ENCODE results near the gene UNKL.

DNA sequence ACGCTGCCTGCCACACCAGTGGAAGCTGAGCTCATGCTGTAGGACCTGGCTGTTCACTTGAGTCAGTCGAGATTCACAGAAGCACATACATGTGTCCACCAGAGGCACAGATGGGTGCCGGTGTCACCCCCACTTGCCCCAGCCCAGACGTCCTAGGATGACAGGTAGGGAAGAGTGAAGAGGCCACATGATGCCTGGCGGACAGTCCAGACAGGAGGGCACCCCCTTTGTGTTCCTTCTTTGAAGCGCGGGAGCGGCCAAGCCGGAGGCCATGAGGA is 96.3 kb downstream of the UNKL start:
- TF ChIP-seq, protein P1, sequence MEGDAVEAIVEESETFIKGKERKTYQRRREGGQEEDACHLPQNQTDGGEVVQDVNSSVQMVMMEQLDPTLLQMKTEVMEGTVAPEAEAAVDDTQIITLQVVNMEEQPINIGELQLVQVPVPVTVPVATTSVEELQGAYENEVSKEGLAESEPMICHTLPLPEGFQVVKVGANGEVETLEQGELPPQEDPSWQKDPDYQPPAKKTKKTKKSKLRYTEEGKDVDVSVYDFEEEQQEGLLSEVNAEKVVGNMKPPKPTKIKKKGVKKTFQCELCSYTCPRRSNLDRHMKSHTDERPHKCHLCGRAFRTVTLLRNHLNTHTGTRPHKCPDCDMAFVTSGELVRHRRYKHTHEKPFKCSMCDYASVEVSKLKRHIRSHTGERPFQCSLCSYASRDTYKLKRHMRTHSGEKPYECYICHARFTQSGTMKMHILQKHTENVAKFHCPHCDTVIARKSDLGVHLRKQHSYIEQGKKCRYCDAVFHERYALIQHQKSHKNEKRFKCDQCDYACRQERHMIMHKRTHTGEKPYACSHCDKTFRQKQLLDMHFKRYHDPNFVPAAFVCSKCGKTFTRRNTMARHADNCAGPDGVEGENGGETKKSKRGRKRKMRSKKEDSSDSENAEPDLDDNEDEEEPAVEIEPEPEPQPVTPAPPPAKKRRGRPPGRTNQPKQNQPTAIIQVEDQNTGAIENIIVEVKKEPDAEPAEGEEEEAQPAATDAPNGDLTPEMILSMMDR (IDR thresholded peaks at IDR 0.05; ENCODE audit: insufficient read depth, low read length, poor library complexity, severe bottlenecking) = no peak
- TF ChIP-seq EZH2phosphoT487 (conservative IDR thresholded peaks at IDR 0.05; ENCODE audit: low read length) = no peak
